ENCODE data around the gene ZBTB7C. TPM values are rescaled to one million over a fixed set of nuclear protein-coding genes. Genes with fewer than 3 reads are reported as not detected.

ZBTB7C gene
- total RNA-seq, 1 experiment from 2014 or later = 0.18 TPM

- no peak overlapping the region for H3K4me3 Mint-ChIP-seq (ENCODE audit: unreplicated experiment)
- BruUV-seq (replicated peaks) = no TSS peak
- POLR2A ChIA-PET = no interaction called here
Measured at GRCh38 chr18:48022021-48022420, 387.2 kb downstream of the ZBTB7C start.

GRCh38 chr18:48021273-48021914 is 387.8 kb downstream of the ZBTB7C start:
- no peak for DNase-seq
- H3K4me3 Mint-ChIP-seq (ENCODE audit: unreplicated experiment) = no peak overlapping the region
- no peak overlapping the region for H3K27ac Mint-ChIP-seq (ENCODE audit: unreplicated experiment)
- H3K4me1 Mint-ChIP-seq (ENCODE audit: low read depth, unreplicated experiment) = no peaks in the 10 kb centered on the region
- Histone ChIP-seq H3K4me1 (no peaks in the 10 kb centered on the region), H3K36me3 (ENCODE audit: control insufficient read depth, insufficient read depth, low read length) (no peaks in the 10 kb centered on the region), H3K4me3 (ENCODE audit: low read depth, low read length) (no peak overlapping the region), H3K27me3 (replicated peaks; ENCODE audit: control insufficient read depth, insufficient read depth, low read length) (no peaks in the 10 kb centered on the region), H3K9me3 (no peaks in the 10 kb centered on the region)
- H3K9me3 Mint-ChIP-seq (ENCODE audit: unreplicated experiment) = no peaks in the 10 kb centered on the region
- ChIA-PET CTCF (no interaction called here), POLR2A (no interaction called here)
- no TSS peak for BruUV-seq (replicated peaks)
- peaks cover 3% of the 10 kb centered on the region for H3K27me3 Mint-ChIP-seq (ENCODE audit: insufficient read depth, unreplicated experiment)
- TF ChIP-seq CTCF (IDR thresholded peaks at IDR 0.05; ENCODE audit: insufficient read depth in 1 of 2, low read depth in 1 of 2, low read length in 1 of 2, severe bottlenecking in 1 of 2, unreplicated experiment in 1 of 2) = no peak
- intact Hi-C loops (cut with micrococcal nuclease; ENCODE audit: unreplicated experiment) = no loop called here
- no peaks in the 10 kb centered on the region for H3K36me3 Mint-ChIP-seq (ENCODE audit: insufficient read depth, unreplicated experiment)

More at GRCh38 chr18:48022021-48022420, 387.2 kb downstream of the ZBTB7C start:
- Mint-ChIP-seq H3K36me3 (ENCODE audit: insufficient read depth, unreplicated experiment) (no peaks in the 10 kb centered on the region), H3K9me3 (ENCODE audit: unreplicated experiment) (no peaks in the 10 kb centered on the region), H3K4me1 (ENCODE audit: low read depth, unreplicated experiment) (no peaks in the 10 kb centered on the region), H3K27me3 (ENCODE audit: insufficient read depth, unreplicated experiment) (peaks cover 3% of the 10 kb centered on the region), H3K27ac (ENCODE audit: unreplicated experiment) (no peak overlapping the region)
- no peaks in the 10 kb centered on the region for H3K27me3 ChIP-seq (replicated peaks; ENCODE audit: control insufficient read depth, insufficient read depth, low read length)
- intact Hi-C loops (cut with micrococcal nuclease; ENCODE audit: unreplicated experiment) = loop anchor here (1.0 to 2.0 kb wide), 3 partner anchors 90 to 250 kb away; no protein-coding TSS in a partner anchor
- H3K4me3 ChIP-seq (ENCODE audit: low read depth, low read length) = no peak overlapping the region
- H3K4me1 ChIP-seq = no peaks in the 10 kb centered on the region
- H3K9me3 ChIP-seq = no peaks in the 10 kb centered on the region
- H3K36me3 ChIP-seq (ENCODE audit: control insufficient read depth, insufficient read depth, low read length) = no peaks in the 10 kb centered on the region
- CTCF ChIA-PET = no interaction called here
- no peak for TF ChIP-seq CTCF (IDR thresholded peaks at IDR 0.05; ENCODE audit: insufficient read depth in 1 of 2, low read depth in 1 of 2, low read length in 1 of 2, severe bottlenecking in 1 of 2, unreplicated experiment in 1 of 2)
- DNase-seq = no peak

GRCh38 chr18:48020337-48021250 is 388.6 kb downstream of the ZBTB7C start:
- DNase-seq = no peak
- Mint-ChIP-seq H3K4me3 (ENCODE audit: unreplicated experiment) (no peak overlapping the region), H3K27ac (ENCODE audit: unreplicated experiment) (no peak overlapping the region), H3K27me3 (ENCODE audit: insufficient read depth, unreplicated experiment) (peaks cover 3% of the 10 kb centered on the region), H3K9me3 (ENCODE audit: unreplicated experiment) (no peaks in the 10 kb centered on the region), H3K4me1 (ENCODE audit: low read depth, unreplicated experiment) (no peaks in the 10 kb centered on the region), H3K36me3 (ENCODE audit: insufficient read depth, unreplicated experiment) (no peaks in the 10 kb centered on the region)
- CTCF ChIA-PET = no interaction called here
- no peaks in the 10 kb centered on the region for H3K9me3 ChIP-seq
- no peak for TF ChIP-seq CTCF (IDR thresholded peaks at IDR 0.05; ENCODE audit: insufficient read depth in 1 of 2, low read depth in 1 of 2, low read length in 1 of 2, severe bottlenecking in 1 of 2, unreplicated experiment in 1 of 2)
- BruUV-seq (replicated peaks) = no TSS peak
- no peak overlapping the region for H3K4me3 ChIP-seq (ENCODE audit: low read depth, low read length)
- H3K4me1 ChIP-seq = no peaks in the 10 kb centered on the region
- intact Hi-C loops (cut with micrococcal nuclease; ENCODE audit: unreplicated experiment) = no loop called here
- no peaks in the 10 kb centered on the region for H3K27me3 ChIP-seq (replicated peaks; ENCODE audit: control insufficient read depth, insufficient read depth, low read length)
- POLR2A ChIA-PET = no interaction called here
- no peaks in the 10 kb centered on the region for H3K36me3 ChIP-seq (ENCODE audit: control insufficient read depth, insufficient read depth, low read length)
